ENCODE measurements around the gene ABITRAM.

Gene ABITRAM

GRCh38 chr9:108956022-108956630, 21.9 kb downstream of the ABITRAM start (continued):
- TF ChIP-seq ZEB2 (tag by site-specific recombination; IDR thresholded peaks at IDR 0.05): peak; percentile 47; the same call in 1 of the 2 replicates
- TF ChIP-seq ZNF645 (tag by site-specific recombination; IDR thresholded peaks at IDR 0.05): no peak
- peak; percentile 67; the same call in 1 of the 2 replicates for TF ChIP-seq TRIM28 (IDR thresholded peaks at IDR 0.05; ENCODE audit: borderline replicate concordance, low read length)
- no peak for TF ChIP-seq ZNF664 (tag by site-specific recombination; IDR thresholded peaks at IDR 0.05)
- no peak for TF ChIP-seq ZNF2 (tag by site-specific recombination; IDR thresholded peaks at IDR 0.05)
- TF ChIP-seq ZBTB17 (tag by site-specific recombination; IDR thresholded peaks at IDR 0.05): no peak
- peak; percentile 65 for TF ChIP-seq ZNF629 (tag by site-specific recombination; IDR thresholded peaks at IDR 0.05)
- TF ChIP-seq KLF7 (tag by site-specific recombination; IDR thresholded peaks at IDR 0.05; ENCODE audit: borderline replicate concordance): no peak
- no peak; the same call in 1 of the 2 replicates for TF ChIP-seq MZF1 (tag by site-specific recombination; IDR thresholded peaks at IDR 0.05; ENCODE audit: borderline replicate concordance)
- TF ChIP-seq ZNF548 (tag by site-specific recombination; IDR thresholded peaks at IDR 0.05): no peak
- TF ChIP-seq ZNF514 (tag by site-specific recombination; IDR thresholded peaks at IDR 0.05): no peak
- TF ChIP-seq ZBTB21 (tag by site-specific recombination; IDR thresholded peaks at IDR 0.05): no peak
- TF ChIP-seq PRDM4 (tag by site-specific recombination; IDR thresholded peaks at IDR 0.05): 0 out of 2 replicates have a peak, but pooled peaks have one; percentile 35
- TF ChIP-seq PRDM1 (tag by site-specific recombination; IDR thresholded peaks at IDR 0.05): 0 out of 2 replicates have a peak, but pooled peaks have one; percentile 33
- TF ChIP-seq ZBTB10 (tag by site-specific recombination; IDR thresholded peaks at IDR 0.05): no peak
- no peak for TF ChIP-seq ZNF626 (tag by site-specific recombination; IDR thresholded peaks at IDR 0.05)
- TF ChIP-seq KLF1 (tag by site-specific recombination; IDR thresholded peaks at IDR 0.05): no peak
- TF ChIP-seq ZFP69B (tag by site-specific recombination; IDR thresholded peaks at IDR 0.05): no peak
- TF ChIP-seq ZNF302 (tag by site-specific recombination; IDR thresholded peaks at IDR 0.05; ENCODE audit: low read depth): no peak
- TF ChIP-seq ZNF792 (tag by site-specific recombination; IDR thresholded peaks at IDR 0.05): no peak
- no peak for TF ChIP-seq KLF10 (tag by site-specific recombination; IDR thresholded peaks at IDR 0.05)
- no peak for TF ChIP-seq ZBTB44 (tag by site-specific recombination; IDR thresholded peaks at IDR 0.05)
- TF ChIP-seq ZNF341 (tag by site-specific recombination; IDR thresholded peaks at IDR 0.05; ENCODE audit: low read depth): no peak
- peak; percentile 30; the same call in 1 of the 2 replicates for TF ChIP-seq ZNF366 (tag by site-specific recombination; conservative IDR thresholded peaks at IDR 0.05)
- TF ChIP-seq ZSCAN5A (tag by site-specific recombination; IDR thresholded peaks at IDR 0.05): no peak
- no peak for TF ChIP-seq ZBTB8A (tag by site-specific recombination; IDR thresholded peaks at IDR 0.05)
- 0 out of 2 replicates have a peak, but pooled peaks have one; percentile 28 for TF ChIP-seq ZNF18 (tag by site-specific recombination; IDR thresholded peaks at IDR 0.05)
- TF ChIP-seq ZNF391 (tag by site-specific recombination; IDR thresholded peaks at IDR 0.05; ENCODE audit: borderline replicate concordance, low read depth): no peak
- TF ChIP-seq ZNF138 (tag by site-specific recombination; IDR thresholded peaks at IDR 0.05; ENCODE audit: borderline replicate concordance): no peak

Data from HEK293 (cell line).